SU-DHL-6 (cell line): ENCODE data around the gene WIPF3.

Experiments
- H2AFZ ChIP-seq: fragments of 200-600 bp; sonication (generic); 2 replicates; pipeline ENCODE4 v1.6.1; 2014; ENCODE audit warnings: low read depth, mild to moderate bottlenecking, moderate library complexity, mixed read lengths, antibody characterized with exemption, low read length; ENCODE audit not compliant: severe bottlenecking
- H3F3A ChIP-seq: fragments of 200-600 bp; shearing (Covaris generic); 2 replicates; pipeline ENCODE4 v1.6.0; 2016; ENCODE audit warnings: antibody characterized with exemption, mild to moderate bottlenecking; ENCODE audit not compliant: insufficient read depth
- H3K27ac ChIP-seq: fragments of 200-600 bp; sonication (generic); 2 replicates; pipeline ENCODE4 v1.5.1; 2016; ENCODE audit warnings: low read depth, mild to moderate bottlenecking, low read length, moderate library complexity, mixed read lengths
- H3K27me3 ChIP-seq: fragments of 200-600 bp; sonication (generic), shearing (Covaris generic); 2 replicates; pipeline ENCODE4 v1.6.0; 2014; ENCODE audit warnings: mild to moderate bottlenecking, low read length
- H3K36me3 ChIP-seq: fragments of 200-600 bp; sonication (generic); 2 replicates; pipeline ENCODE4 v1.6.1; 2014; ENCODE audit warnings: mild to moderate bottlenecking, low read length, mixed read lengths
- H3K4me2 ChIP-seq: fragments of 300-600, 200-600 bp; shearing (Covaris generic), sonication (generic); 2 replicates; pipeline ENCODE4 v1.6.0; 2014; ENCODE audit warnings: low read length, low read depth, mild to moderate bottlenecking; ENCODE audit not compliant: poor library complexity, severe bottlenecking
- H3K4me3 ChIP-seq: fragments of 200-600 bp; sonication (generic); 2 replicates; pipeline ENCODE4 v1.5.1; 2014; ENCODE audit warnings: antibody characterized with exemption, low read length, mild to moderate bottlenecking, mixed read lengths; ENCODE audit not compliant: insufficient read depth, poor library complexity, severe bottlenecking
- H3K79me2 ChIP-seq: fragments of 200-600 bp; sonication (generic); 2 replicates; pipeline ENCODE4 v1.6.1; 2014; ENCODE audit warnings: mild to moderate bottlenecking, low read length, moderate library complexity; ENCODE audit not compliant: insufficient read depth
- H3K9ac ChIP-seq: fragments of 200-600 bp; sonication (generic); 2 replicates; pipeline ENCODE4 v1.7.0; 2014; ENCODE audit warnings: mild to moderate bottlenecking, low read length
- H3K9me2 ChIP-seq: fragments of 200-600 bp; sonication (generic); replicated peaks from 2 replicates; pipeline ENCODE4 v1.6.1; 2014; ENCODE audit warnings: low read length; ENCODE audit not compliant: insufficient read depth
- H3K9me3 ChIP-seq: fragments of 200-600 bp; sonication (generic); 2 replicates; pipeline ENCODE4 v1.6.1; 2014; ENCODE audit warnings: low read length, mixed read lengths; ENCODE audit not compliant: insufficient read depth
- H4K20me1 ChIP-seq: fragments of 200-600 bp; sonication (generic); 2 replicates; pipeline ENCODE4 v1.6.1; 2014; ENCODE audit warnings: low read depth, mild to moderate bottlenecking, antibody characterized with exemption, low read length, moderate library complexity, mixed read lengths
- CTCF ChIP-seq: fragments of 200-600 bp; sonication (generic); IDR thresholded peaks from one replicate; pipeline ENCODE4 v1.5.1; 2017; ENCODE audit warnings: antibody characterized with exemption, mild to moderate bottlenecking, low read length, moderate library complexity; ENCODE audit not compliant: insufficient read depth, poor library complexity, severe bottlenecking
- EZH2phosphoT487 ChIP-seq: fragments of 200-600 bp; sonication (generic), shearing (Covaris generic); conservative IDR thresholded peaks from 2 replicates; pipeline ENCODE4 v1.6.1; 2018; ENCODE audit warnings: mild to moderate bottlenecking, antibody characterized with exemption, low read length, moderate library complexity, mixed read lengths

Gene WIPF3

GRCh38 chr7:29839921-29840320, 33.6 kb downstream of the WIPF3 start:
- Histone ChIP-seq H3K9ac (no peak overlapping the region), H3K4me2 (no peak overlapping the region), H3K4me3 (no peak overlapping the region), H3K9me2 (no peaks in the 10 kb centered on the region), H3K27ac (no peak overlapping the region), H4K20me1 (no peaks in the 10 kb centered on the region), H3K79me2 (no peaks in the 10 kb centered on the region), H3K9me3 (no peaks in the 10 kb centered on the region), H3K36me3 (no peaks in the 10 kb centered on the region), H3K27me3 (no peaks in the 10 kb centered on the region), H2AFZ (no peak overlapping the region), H3F3A (no peaks in the 10 kb centered on the region)
- TF ChIP-seq CTCF: no peak
- TF ChIP-seq EZH2phosphoT487: no peak

GRCh38 chr7:29840701-29841100, 34.4 kb downstream of the WIPF3 start:
- TF ChIP-seq EZH2phosphoT487: no peak
- no peak for TF ChIP-seq CTCF
- H3K27ac ChIP-seq: no peak overlapping the region

GRCh38 chr7:29841926-29842701, 35.8 kb downstream of the WIPF3 start:
- no peaks in the 10 kb centered on the region for H3K9me2 ChIP-seq
- H3K79me2 ChIP-seq: no peaks in the 10 kb centered on the region
- H3K4me3 ChIP-seq: no peak overlapping the region
- H2AFZ ChIP-seq: no peak overlapping the region
- H3K9me3 ChIP-seq: no peaks in the 10 kb centered on the region
- no peaks in the 10 kb centered on the region for H3K36me3 ChIP-seq
- H3K27me3 ChIP-seq: no peaks in the 10 kb centered on the region
- H3K4me2 ChIP-seq: no peak overlapping the region
- H4K20me1 ChIP-seq: no peaks in the 10 kb centered on the region
- H3K9ac ChIP-seq: no peak overlapping the region
- no peak for TF ChIP-seq CTCF
- no peak for TF ChIP-seq EZH2phosphoT487
- H3F3A ChIP-seq: no peaks in the 10 kb centered on the region
- H3K27ac ChIP-seq: no peak overlapping the region

More at GRCh38 chr7:29840701-29841100, 34.4 kb downstream of the WIPF3 start:
- Histone ChIP-seq H3K4me3 (no peak overlapping the region), H4K20me1 (no peaks in the 10 kb centered on the region), H3K4me2 (no peak overlapping the region), H3K36me3 (no peaks in the 10 kb centered on the region), H3K9me3 (no peaks in the 10 kb centered on the region), H3K9ac (no peak overlapping the region), H3K9me2 (no peaks in the 10 kb centered on the region), H2AFZ (no peak overlapping the region), H3K27me3 (no peaks in the 10 kb centered on the region), H3K79me2 (no peaks in the 10 kb centered on the region), H3F3A (no peaks in the 10 kb centered on the region)
